AG08396 (cell line): Measurements from ENCODE around the gene ASF1A.

Source experiments
- DNase-seq: peaks from one replicate; pipeline ENCODE4 v3.0.0; 2012; ENCODE audit warnings: low spot score, mixed read lengths

ASF1A gene

GRCh38 chr6:118881440-118882313 is 12.3 kb upstream of the ASF1A start:
- DNase-seq, result no peak

GRCh38 chr6:118882314-118882905 is 11.5 kb upstream of the ASF1A start:
- no peak for DNase-seq

GRCh38 chr6:118886641-118887040 is 7.3 kb upstream of the ASF1A start:
- DNase-seq, result no peak

- DNase-seq, result no peak
These were observed 4.8 kb upstream of the ASF1A start for GRCh38 chr6:118889163-118889562.

- DNase-seq, result no peak
These were observed 2.8 kb upstream of the ASF1A start for GRCh38 chr6:118890997-118891790.

GRCh38 chr6:118892355-118892991 is 1.5 kb upstream of the ASF1A start:
- no peak for DNase-seq

- peak; percentile 32 for DNase-seq
These were observed 717 bp upstream of the ASF1A start for GRCh38 chr6:118893064-118893806.

- DNase-seq, result peak; percentile 85
These were observed 691 bp downstream of the ASF1A start for GRCh38 chr6:118894425-118895260.

GRCh38 chr6:118895261-118895560 is 1.3 kb downstream of the ASF1A start:
- DNase-seq, result no peak

GRCh38 chr6:118895859-118896258 is 1.9 kb downstream of the ASF1A start:
- no peak for DNase-seq

GRCh38 chr6:118896339-118897136 is 2.6 kb downstream of the ASF1A start:
- peak; percentile 21 for DNase-seq

GRCh38 chr6:118897386-118897785 is 3.4 kb downstream of the ASF1A start:
- DNase-seq, result no peak

- no peak for DNase-seq
These were observed 6.0 kb downstream of the ASF1A start for GRCh38 chr6:118899948-118900347.

- DNase-seq, result no peak
These were observed 8.8 kb downstream of the ASF1A start for GRCh38 chr6:118902726-118903125.

GRCh38 chr6:118903138-118903537 is 9.2 kb downstream of the ASF1A start:
- DNase-seq, result no peak

- DNase-seq, result no peak
These were observed 9.7 kb downstream of the ASF1A start for GRCh38 chr6:118903691-118904090.

GRCh38 chr6:118905084-118905483 is 11.1 kb downstream of the ASF1A start:
- DNase-seq, result no peak

GRCh38 chr6:118905851-118906250 is 11.9 kb downstream of the ASF1A start:
- DNase-seq, result no peak

GRCh38 chr6:118908441-118908840 is 14.5 kb downstream of the ASF1A start:
- no peak for DNase-seq

- DNase-seq, result no peak
These were observed 18.7 kb downstream of the ASF1A start for GRCh38 chr6:118912646-118913045.
